ENCODE data around the gene HNRNPH3.

Gene HNRNPH3

GRCh38 chr10:68301790-68302502 is 29.9 kb upstream of the HNRNPH3 start:
- Histone ChIP-seq H3K9me3 (replicated peaks; ENCODE audit: insufficient read depth, low read length) (no peaks in the 10 kb centered on the region), H3K9me2 (replicated peaks; ENCODE audit: insufficient read depth, low read length) (no peaks in the 10 kb centered on the region), H3K27ac (ENCODE audit: low read length) (no peak overlapping the region), H3K4me2 (ENCODE audit: low read depth, low read length) (peak overlapping the region; percentile 9; the same call in 1 of the 2 replicates), H3K79me2 (ENCODE audit: low read length) (no peaks in the 10 kb centered on the region), H4K20me1 (ENCODE audit: insufficient read depth, low read length) (no peaks in the 10 kb centered on the region), H3K4me3 (ENCODE audit: low read length) (no peak overlapping the region), H2AFZ (ENCODE audit: low read length) (no peak overlapping the region), H3K27me3 (replicated peaks; ENCODE audit: insufficient read depth, low read length) (no peaks in the 10 kb centered on the region), H3F3A (ENCODE audit: insufficient read depth, low read length) (peaks cover 9% of the 10 kb centered on the region), H3K4me1 (ENCODE audit: low read length) (peaks cover 13% of the 10 kb centered on the region), H3K36me3 (replicated peaks; ENCODE audit: insufficient read depth, low read length) (no peaks in the 10 kb centered on the region), H3K9ac (ENCODE audit: low read length) (no peak overlapping the region)
- peak; percentile 69 for TF ChIP-seq CTCF (IDR thresholded peaks at IDR 0.05; ENCODE audit: low read length)
- TF ChIP-seq EZH2phosphoT487 (IDR thresholded peaks at IDR 0.05; ENCODE audit: low read length), result no peak
- no peak for TF ChIP-seq EZH2 (optimal IDR thresholded peaks at IDR 0.05; ENCODE audit: low read depth, low read length)
- DNase-seq, result peak; percentile 58

GRCh38 chr10:68302503-68302823 is 29.4 kb upstream of the HNRNPH3 start:
- Histone ChIP-seq H3K9me2 (replicated peaks; ENCODE audit: insufficient read depth, low read length) (no peaks in the 10 kb centered on the region), H3K4me3 (ENCODE audit: low read length) (no peak overlapping the region), H3K36me3 (replicated peaks; ENCODE audit: insufficient read depth, low read length) (no peaks in the 10 kb centered on the region), H3K27me3 (replicated peaks; ENCODE audit: insufficient read depth, low read length) (no peaks in the 10 kb centered on the region), H3K4me1 (ENCODE audit: low read length) (peaks cover 13% of the 10 kb centered on the region), H4K20me1 (ENCODE audit: insufficient read depth, low read length) (no peaks in the 10 kb centered on the region), H3K9me3 (replicated peaks; ENCODE audit: insufficient read depth, low read length) (no peaks in the 10 kb centered on the region), H3K27ac (ENCODE audit: low read length) (no peak overlapping the region), H3K4me2 (ENCODE audit: low read depth, low read length) (no peak overlapping the region), H3K9ac (ENCODE audit: low read length) (no peak overlapping the region), H3K79me2 (ENCODE audit: low read length) (no peaks in the 10 kb centered on the region), H2AFZ (ENCODE audit: low read length) (no peak overlapping the region), H3F3A (ENCODE audit: insufficient read depth, low read length) (peaks cover 9% of the 10 kb centered on the region)
- TF ChIP-seq CTCF (IDR thresholded peaks at IDR 0.05; ENCODE audit: low read length) (no peak), EZH2phosphoT487 (IDR thresholded peaks at IDR 0.05; ENCODE audit: low read length) (no peak), EZH2 (optimal IDR thresholded peaks at IDR 0.05; ENCODE audit: low read depth, low read length) (no peak)
- DNase-seq, result no peak

- no peak for DNase-seq
- H3F3A ChIP-seq (ENCODE audit: insufficient read depth, low read length), result peaks cover 9% of the 10 kb centered on the region
- no peak overlapping the region for H3K4me2 ChIP-seq (ENCODE audit: low read depth, low read length)
- no peak overlapping the region for H3K27ac ChIP-seq (ENCODE audit: low read length)
- H4K20me1 ChIP-seq (ENCODE audit: insufficient read depth, low read length), result no peaks in the 10 kb centered on the region
- H2AFZ ChIP-seq (ENCODE audit: low read length), result no peak overlapping the region
- no peaks in the 10 kb centered on the region for H3K9me2 ChIP-seq (replicated peaks; ENCODE audit: insufficient read depth, low read length)
- no peaks in the 10 kb centered on the region for H3K9me3 ChIP-seq (replicated peaks; ENCODE audit: insufficient read depth, low read length)
- H3K27me3 ChIP-seq (replicated peaks; ENCODE audit: insufficient read depth, low read length), result no peaks in the 10 kb centered on the region
- no peaks in the 10 kb centered on the region for H3K79me2 ChIP-seq (ENCODE audit: low read length)
- TF ChIP-seq EZH2phosphoT487 (IDR thresholded peaks at IDR 0.05; ENCODE audit: low read length), result no peak
- no peak for TF ChIP-seq CTCF (IDR thresholded peaks at IDR 0.05; ENCODE audit: low read length)
- no peaks in the 10 kb centered on the region for H3K36me3 ChIP-seq (replicated peaks; ENCODE audit: insufficient read depth, low read length)
- no peak overlapping the region for H3K4me3 ChIP-seq (ENCODE audit: low read length)
- H3K4me1 ChIP-seq (ENCODE audit: low read length), result peaks cover 13% of the 10 kb centered on the region
- no peak overlapping the region for H3K9ac ChIP-seq (ENCODE audit: low read length)
These were observed 29.0 kb upstream of the HNRNPH3 start for GRCh38 chr10:68302871-68303270.
